Lower leg skin (tissue), 4 donors: ENCODE data around the gene TYROBP. TPM values are rescaled to one million over a fixed set of nuclear protein-coding genes. Genes with fewer than 3 reads are reported as not detected.
"Not testable (repeated sequence)": the region's sequence is repeated elsewhere in the genome, so short reads cannot be mapped to it uniquely, and the experiment has no call there.

Experiments
- DNase-seq, 2 donors: peaks; one replicate each; pipeline ENCODE4 v3.0.0-alpha.2; 2019; ENCODE audit warnings: low spot score in 2 of 2
- H3K4me3 ChIP-seq: fragments of 200-600 bp; sonication (generic); 2 replicates; pipeline ENCODE4 v1.5.1; 2017; ENCODE audit warnings: mild to moderate bottlenecking, low read depth; ENCODE audit not compliant: poor library complexity, severe bottlenecking
- CTCF ChIP-seq, 3 donors: fragments of 450-650 bp; IDR thresholded peaks; one replicate each; pipeline ENCODE4 v1.5.1; 2016; ENCODE audit warnings: antibody characterized with exemption in 3 of 3, mild to moderate bottlenecking in 3 of 3, moderate library complexity in 2 of 3
- POLR2A ChIP-seq, 2 donors: fragments of 450-650 bp; IDR thresholded peaks; one replicate each; pipeline ENCODE4 v1.6.1; 2016 to 2017; ENCODE audit warnings: antibody characterized with exemption in 2 of 2, mild to moderate bottlenecking in 1 of 2, moderate library complexity in 1 of 2
- WGBS, 2 donors: methylation state at CpG; one replicate each; pipeline ENCODE4 v1.1.5; 2018; 5-methylcytosine and 5-hydroxymethylcytosine counted together
- intact Hi-C: fragments of 100-400 bp; cut with DNase I; formaldehyde crosslinking; loops from one replicate; pipeline ENCODE4 v1.15.0; 2023; ENCODE audit warnings: low total_unique reads
- total RNA-seq, 4 donors: library from RNA; depleted of rRNA; stranded (reverse); fragments of >200 nt; gene quantifications; one replicate each; pipeline ENCODE4 v1.1.0, GENCODE V29; 2016

TYROBP gene
- total RNA-seq, 4 donors from 2014 or later: 25.7 to 29.9 (median 28.4) TPM

GRCh38 chr19:35879770-35880317 lies 28.3 kb downstream of the TYROBP start:
- no peak overlapping the region for H3K4me3 ChIP-seq
- peak; percentile 81 to 96 for DNase-seq
- intact Hi-C loops: loop anchor here (5.0 kb wide), 1 partner anchor 52 kb away; no protein-coding TSS in a partner anchor
- WGBS, 2 donors: 1 to 2% methylated on average over 28 of the region's 28 CpGs
- no peak for TF ChIP-seq POLR2A (IDR thresholded peaks at IDR 0.05)
- TF ChIP-seq CTCF (IDR thresholded peaks at IDR 0.05): no peak

- intact Hi-C loops: no loop called here
Observed at GRCh38 chr19:35879068-35879467, 29.0 kb downstream of the TYROBP start.

GRCh38 chr19:35874392-35874930 lies 33.6 kb downstream of the TYROBP start:
- intact Hi-C loops: no loop called here
- H3K4me3 ChIP-seq: no peak overlapping the region
- DNase-seq: no peak
- no peak for TF ChIP-seq CTCF (IDR thresholded peaks at IDR 0.05)
- no peak for TF ChIP-seq POLR2A (IDR thresholded peaks at IDR 0.05)
- 92 to 95% methylated on average over 32 of the region's 32 CpGs for WGBS, 2 donors

More at GRCh38 chr19:35879068-35879467, 29.0 kb downstream of the TYROBP start:
- no peak for DNase-seq
- TF ChIP-seq POLR2A (IDR thresholded peaks at IDR 0.05): no peak
- no peak for TF ChIP-seq CTCF (IDR thresholded peaks at IDR 0.05)
- WGBS, 2 donors: 39 to 54% methylated on average over 16 to 22 of the region's 23 CpGs
- no peak overlapping the region for H3K4me3 ChIP-seq

- 87 to 90% methylated on average over 5 of the region's 5 CpGs for WGBS, 2 donors
- TF ChIP-seq CTCF (IDR thresholded peaks at IDR 0.05) (no peak), POLR2A (IDR thresholded peaks at IDR 0.05) (no peak)
- intact Hi-C loops: no loop called here
- no peak for DNase-seq
- no peak overlapping the region for H3K4me3 ChIP-seq
Observed at GRCh38 chr19:35872180-35872579, 35.9 kb downstream of the TYROBP start.

- H3K4me3 ChIP-seq: no peak overlapping the region
- WGBS, 2 donors: 85 to 86% methylated on average over 12 of the region's 12 CpGs
- TF ChIP-seq POLR2A (IDR thresholded peaks at IDR 0.05) (no peak), CTCF (IDR thresholded peaks at IDR 0.05) (no peak)
- intact Hi-C loops: no loop called here
- DNase-seq: no peak
Observed at GRCh38 chr19:35871611-35872010, 36.5 kb downstream of the TYROBP start.

GRCh38 chr19:35870798-35871197 lies 37.3 kb downstream of the TYROBP start:
- 76% methylated on average over 12 of the region's 12 CpGs for WGBS, 2 donors
- no peak overlapping the region for H3K4me3 ChIP-seq
- TF ChIP-seq POLR2A (IDR thresholded peaks at IDR 0.05) (no peak), CTCF (IDR thresholded peaks at IDR 0.05) (no peak)
- intact Hi-C loops: no loop called here
- DNase-seq: no peak

GRCh38 chr19:35870124-35870736 lies 37.9 kb downstream of the TYROBP start:
- intact Hi-C loops, DNase-seq: not testable (repeated sequence)

More at GRCh38 chr19:35870124-35870736, 37.9 kb downstream of the TYROBP start:
- H3K4me3 ChIP-seq: not testable (repeated sequence)
- WGBS, 2 donors: 41 to 42% methylated on average over 26 of the region's 26 CpGs
